GM18526 (cell line): ENCODE results near the gene PRDM16.

ENCODE experiments used
- POLR2A ChIP-seq: IDR thresholded peaks from 3 replicates; pipeline ENCODE4 v1.6.1; 2011; ENCODE audit not compliant: insufficient read length; ENCODE audit errors: extremely low read depth

The PRDM16 gene

DNA sequence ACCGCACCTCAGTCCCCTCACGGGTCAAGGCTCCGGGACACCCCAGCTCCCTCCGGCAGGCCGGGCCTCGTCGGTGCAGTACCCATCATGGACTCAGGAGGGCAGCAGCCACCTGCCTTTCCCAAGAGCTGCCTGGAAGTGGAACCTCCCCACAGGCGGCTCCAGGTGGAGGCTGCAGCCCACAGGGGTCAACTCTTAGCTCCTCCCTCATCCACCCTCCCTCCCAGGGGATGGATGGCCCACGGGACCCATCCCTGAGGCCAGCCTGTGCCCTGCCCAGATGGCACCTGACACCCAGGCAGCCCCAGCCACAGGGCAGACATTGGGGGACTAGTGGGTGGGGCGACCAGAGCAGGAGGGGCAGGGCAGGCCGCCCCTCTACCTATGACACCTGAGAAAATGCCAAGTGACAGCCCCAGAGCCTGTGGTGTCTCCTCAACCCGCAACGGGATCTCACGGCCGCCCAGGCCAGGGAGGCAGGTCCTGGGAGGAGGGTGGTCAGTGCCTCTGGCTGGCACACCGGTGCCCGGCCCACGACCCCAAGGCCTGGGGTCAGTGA lies 384.3 kb downstream of the PRDM16 start:
- TF ChIP-seq POLR2A, result no peak

DNA sequence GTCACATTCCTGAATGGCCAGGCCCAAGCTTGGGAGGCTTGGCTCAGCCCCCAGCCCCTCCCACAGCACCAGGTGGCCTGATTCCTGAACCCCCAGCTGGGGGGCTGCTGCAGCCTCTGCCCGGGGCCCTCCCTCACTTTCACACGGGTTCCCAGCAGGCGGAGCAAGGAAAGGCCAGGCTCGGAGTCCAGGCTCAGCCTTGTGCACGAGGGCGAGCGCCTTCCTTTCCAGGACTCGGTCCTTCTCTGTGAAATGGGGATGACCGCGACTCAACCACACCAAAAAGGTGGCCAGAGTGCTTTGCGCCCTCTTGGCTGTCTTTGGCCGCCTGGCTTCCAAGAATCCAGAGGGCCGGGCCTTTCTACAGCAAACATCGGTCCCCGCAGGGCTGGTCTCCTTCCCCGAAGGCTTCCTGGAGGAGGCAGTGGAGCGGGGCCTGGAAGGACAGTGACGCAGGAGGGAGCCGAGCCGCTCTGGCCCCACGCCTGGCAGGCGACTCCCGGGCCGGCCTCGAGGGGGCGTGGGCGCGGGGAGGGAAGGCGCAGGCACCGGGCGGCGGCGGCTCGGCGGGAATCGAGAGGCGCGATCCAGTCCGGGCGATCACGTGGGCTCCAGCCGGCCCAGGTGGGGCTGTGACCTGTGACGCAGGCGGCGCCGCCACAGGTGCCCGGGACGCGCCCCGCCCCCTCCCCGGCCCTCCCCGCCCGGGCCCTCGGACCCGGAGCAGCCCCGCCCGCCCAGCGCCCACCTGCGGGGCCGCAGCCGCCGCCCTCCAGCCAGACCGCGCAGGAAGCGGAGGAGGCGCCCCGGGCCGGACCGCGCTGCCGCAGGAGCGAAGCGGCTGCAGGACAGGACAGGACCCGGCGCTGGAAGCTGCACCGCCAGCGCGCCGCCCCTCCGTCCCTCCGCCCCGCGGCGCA lies 385.1 kb downstream of the PRDM16 start, which contains the start of gene ARHGEF16:
Gene ARHGEF16 (plus strand): TSS at position 775 of the 920 bp plus-strand sequence. CDS start 8,420 bp downstream, outside the sequence.
- TF ChIP-seq POLR2A, result no peak

DNA sequence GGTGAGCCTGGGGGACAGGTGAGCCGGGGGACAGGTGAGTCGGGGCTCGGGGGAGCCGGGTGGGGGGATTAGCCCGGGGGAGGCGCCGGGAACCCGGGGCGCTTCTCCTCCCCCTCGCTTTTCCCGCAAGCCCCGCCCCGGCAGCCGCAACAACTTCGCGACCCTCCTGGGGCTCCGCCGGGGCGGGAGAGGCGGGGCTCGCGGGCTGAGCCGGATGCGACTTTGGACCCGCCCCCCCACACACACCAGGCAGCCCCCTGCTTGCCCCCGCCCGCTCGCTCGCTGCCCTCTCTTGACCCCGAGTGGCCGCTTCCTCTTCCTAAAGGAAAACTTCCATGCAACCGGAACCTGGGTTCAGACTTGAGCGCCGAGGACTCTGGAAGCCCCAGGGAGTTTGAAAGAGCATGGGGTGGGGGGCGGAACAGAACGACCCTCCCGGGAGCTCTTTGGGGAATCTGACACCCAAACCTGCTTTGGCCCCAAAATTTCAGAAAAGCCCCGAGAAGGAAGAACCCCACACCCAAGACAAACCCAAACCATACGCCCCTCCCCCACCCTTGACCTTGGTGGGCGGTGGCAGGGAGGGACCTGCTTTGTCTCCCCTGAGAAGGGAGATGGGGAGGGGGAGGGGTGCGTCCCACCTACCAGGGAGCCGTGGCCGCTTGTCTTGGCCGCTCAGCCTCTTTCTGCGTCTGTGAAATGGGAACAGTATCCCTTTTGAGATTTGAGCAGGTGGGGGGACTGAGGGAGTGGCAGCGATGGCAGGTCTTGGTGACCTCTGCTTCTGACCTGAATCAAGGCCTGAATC lies 386.0 kb downstream of the PRDM16 start:
- TF ChIP-seq POLR2A, result no peak

DNA sequence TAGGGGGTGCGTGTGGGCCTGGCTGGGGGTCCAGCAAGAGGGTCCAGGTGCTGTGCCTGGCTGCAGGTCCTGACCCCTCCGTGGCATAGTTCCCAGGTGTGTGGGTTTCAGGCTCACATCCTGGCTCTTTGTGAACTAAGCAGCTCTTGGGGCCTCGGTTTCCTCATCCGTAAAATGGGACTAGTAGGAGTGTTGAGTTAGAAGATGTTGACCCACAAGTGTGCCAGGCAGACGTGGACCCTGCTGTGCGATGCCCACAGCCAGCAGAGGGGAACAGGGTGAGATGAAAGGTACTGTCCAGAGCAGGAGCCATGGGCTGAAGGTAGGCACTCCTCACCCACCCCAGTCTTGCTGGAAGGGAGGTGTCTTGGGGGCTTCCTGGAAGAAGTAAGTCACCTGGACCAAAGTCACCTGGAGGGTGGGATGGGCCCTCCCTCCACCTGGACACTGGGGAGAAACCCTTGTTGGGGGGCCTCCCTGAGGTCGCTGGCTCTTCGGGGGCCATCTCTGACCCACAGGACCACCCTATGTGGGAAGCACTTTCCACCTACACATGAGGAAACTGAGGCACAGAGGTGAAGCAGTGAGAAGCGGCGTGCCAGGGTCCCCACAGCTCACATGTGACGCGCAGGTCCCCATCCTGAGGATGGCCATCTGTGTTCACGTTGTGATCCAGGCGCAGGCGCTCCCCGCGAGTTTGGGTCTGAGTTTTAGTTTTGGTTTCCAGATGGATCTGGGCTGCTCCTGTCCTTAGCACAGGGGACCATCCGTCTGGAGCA lies 386.9 kb downstream of the PRDM16 start:
- no peak for TF ChIP-seq POLR2A

DNA sequence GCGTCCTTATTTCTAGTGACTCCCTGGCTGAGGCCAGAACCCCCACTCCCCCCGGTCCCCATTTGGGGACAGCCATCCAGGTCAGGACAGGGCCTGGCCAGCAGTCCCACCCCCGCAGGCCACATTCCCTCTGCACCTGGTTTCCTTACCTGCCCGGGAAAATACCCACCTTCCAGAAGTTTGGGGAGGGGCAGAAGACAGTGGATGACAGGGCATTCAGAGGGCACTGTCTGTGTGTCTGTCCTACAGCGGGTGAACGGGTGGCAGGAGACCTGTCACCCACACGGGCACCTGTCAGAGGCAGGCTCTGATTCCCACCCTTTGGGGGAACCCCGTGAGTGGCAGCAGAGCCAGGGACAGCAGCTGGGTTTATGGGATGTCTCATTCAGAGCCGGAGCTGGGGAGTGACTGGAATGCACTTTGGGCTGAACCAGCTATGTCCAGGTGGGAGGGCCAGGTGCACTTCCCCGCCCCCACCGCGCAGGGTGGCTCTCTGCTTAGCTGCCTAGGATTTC lies 387.5 kb downstream of the PRDM16 start:
- no peak for TF ChIP-seq POLR2A

DNA sequence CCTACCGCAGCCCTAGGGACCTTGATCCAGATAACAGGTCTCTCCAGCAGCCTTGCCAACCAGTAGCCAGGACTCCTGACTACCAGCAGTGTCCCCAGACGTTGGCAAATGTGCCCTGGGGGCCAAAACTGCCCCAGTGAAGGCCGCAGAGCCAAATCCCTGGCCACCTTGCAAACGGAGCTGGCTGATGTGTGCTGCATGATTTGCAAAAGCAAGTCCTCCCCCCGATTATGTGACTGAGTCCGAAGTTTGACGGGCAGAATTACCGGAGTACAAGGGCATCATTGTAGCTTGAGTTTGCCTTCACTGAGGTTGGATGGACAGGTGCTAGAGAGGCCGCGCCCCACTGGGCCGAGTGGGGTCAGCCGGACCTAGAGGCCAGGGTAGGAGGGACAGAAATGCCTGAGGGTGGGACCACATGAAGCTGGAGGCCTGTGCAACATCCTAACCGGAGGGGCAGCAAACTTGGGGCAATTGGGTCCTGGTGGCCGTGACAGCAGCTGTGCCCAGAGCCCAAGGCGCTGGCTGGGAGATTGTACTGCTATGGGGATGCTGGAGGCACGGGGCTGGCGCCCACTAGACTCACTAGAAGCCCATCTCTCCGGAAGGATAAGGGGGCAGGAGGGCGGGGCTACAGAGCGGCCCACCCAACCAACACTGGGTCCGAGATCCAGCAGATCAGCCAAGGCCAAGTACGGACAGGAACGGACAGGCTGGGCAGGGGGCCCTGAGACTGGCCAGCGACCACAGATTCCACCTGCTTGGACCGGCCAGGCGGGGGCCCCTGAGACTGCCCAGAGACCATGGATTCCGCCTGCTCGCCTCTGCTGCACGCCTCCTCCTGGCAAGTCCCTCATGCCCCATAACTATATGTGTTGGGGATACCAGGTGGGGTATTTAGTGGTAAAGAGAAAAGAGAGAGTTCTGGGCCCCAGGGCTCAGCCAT lies 388.2 kb downstream of the PRDM16 start:
- TF ChIP-seq POLR2A, result no peak

DNA sequence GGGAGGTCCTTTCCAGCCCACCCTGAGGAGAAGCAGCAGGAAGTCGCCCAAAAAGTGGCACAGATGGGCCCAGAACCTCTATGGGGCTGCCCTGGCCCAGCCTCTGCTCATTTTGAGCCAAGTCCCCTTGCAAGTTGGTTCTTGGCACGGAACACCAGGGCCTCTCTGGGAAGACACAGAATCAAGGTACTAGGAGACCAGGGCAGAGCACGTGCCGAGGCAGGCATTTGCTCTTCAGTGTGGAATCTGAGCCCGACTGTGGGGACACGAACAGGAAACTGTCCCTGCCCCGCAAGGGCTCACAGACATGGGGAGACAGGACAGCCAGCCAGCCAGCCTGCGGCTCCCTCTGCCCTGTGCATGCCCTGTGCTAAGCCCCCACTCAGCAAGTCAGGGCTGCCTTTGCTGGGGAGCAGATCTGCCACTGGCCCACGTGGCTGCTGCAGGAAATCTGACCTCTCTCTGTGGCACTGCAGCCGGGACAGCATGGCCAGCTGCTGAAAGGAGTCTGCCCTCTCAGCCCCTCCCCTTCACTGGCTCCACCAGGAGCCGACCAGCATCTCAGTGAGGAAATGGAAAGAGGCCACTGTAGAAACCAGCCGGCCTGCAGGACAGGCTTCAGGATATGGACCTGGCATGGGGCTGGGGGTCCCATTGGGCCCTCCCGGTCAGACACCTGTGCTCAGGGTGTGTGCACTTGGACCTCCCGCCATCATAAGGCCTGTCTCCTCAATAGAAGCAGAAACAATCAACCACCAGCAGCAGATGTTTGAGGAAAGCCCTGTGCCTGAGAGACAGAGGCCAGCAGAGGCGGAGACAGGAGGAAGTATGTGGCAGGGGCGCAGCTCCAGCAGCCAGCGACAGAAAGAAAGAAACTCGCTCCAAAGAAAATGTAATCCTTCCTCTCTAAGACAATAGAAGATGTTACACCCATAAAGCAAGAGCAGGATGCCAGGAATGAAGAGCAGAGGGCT lies 389.2 kb downstream of the PRDM16 start:
- no peak for TF ChIP-seq POLR2A

DNA sequence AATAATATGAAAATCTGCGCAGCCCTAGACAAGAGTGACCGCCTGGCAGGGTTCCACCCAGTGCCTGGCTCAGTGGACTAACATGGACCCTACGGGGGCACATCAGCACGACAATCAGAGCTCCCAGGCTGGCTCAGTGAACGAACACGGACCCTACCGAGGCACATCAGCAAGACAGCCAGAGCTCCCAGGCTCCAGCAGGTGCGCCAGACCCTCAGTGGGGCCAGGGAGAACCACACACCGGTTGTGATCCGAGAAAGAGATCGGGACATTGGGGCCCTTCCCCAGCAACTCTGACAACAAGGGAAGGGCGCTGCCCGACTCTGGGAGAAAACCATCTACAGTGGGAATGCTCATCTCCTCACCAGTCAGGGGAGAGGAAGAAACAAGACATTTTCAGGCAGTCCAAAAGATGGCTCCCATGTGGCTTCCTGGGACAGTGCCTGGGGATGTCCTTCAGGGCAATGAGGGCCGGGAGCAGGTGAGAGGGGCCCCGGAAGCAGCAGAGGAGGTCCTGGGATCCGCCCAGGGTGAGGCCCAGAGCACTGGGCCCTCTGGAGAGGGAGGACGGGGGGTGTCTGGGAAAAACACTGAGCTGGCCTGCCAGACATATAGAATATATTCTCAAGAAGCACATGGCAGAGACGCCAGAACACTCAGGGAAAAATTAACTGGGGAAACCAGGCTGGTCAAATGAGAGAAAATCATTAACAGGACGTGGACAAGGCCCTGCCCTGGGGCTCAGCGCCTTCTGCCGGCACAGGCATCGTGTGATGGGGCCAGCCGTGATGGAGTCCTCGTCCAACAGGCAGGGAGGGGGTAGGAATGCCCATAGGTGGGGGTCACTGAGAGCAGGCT lies 390.3 kb downstream of the PRDM16 start:
- TF ChIP-seq POLR2A, result no peak

DNA sequence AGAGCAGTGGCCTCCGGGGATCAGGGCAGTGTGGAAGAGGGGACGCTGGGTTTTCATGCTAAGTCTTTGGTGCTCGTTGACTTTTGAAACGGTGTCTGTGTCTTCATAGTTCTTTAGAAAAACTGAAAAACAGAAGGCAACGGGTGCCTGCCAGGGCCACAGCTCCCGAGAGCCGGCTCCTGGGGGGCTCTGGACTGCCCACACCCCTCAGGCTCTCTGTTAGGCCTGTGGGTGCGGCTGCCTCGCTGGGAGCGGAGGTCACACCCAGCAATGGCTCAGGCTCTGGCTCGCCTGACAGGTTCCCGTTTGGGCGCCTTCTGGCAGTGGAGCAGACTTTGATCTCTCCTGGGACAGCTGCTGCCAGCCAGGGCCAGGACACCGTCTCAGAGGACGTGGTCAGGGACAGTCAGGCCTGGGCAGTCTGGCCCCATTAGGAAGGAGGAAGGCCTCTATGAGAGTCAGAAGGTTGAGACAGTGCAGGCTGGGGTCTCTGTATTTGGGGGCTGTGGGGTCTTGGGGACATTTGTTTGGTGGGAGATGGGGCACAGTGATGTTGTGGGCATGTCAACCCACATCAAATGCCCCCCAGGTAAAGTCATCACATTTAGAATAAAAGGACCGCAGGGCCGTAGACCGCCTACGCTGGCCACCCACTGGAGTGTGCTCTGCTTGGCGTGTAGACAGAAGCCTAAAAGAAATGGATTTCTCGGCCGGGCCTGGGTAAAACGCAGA lies 391.1 kb downstream of the PRDM16 start:
- no peak for TF ChIP-seq POLR2A

DNA sequence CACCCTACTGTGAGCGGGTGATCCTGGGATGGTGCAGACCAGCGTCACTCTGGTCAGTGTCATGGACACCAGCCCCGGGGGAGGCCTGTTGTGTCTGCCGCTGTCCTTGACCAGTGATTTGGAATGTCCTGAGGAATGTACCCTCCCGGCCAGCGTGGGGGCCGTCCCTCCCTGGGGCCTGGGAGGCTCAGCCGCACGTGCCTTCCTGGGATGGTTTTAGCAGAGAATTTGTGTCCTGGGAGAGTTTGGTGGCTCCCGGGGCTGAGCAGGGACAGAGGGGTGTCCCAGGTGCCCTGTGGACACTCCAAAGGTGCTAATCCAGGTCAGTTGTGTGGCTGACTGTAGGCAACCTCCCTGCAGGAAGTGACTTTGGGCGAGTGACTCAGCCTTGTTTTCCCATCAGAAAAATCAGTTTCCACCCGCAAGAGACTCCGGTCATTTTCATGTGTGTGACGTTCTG lies 391.7 kb downstream of the PRDM16 start:
- TF ChIP-seq POLR2A, result no peak
